Measurements from ENCODE around the gene CEP78. TPM values are rescaled to one million over a fixed set of nuclear protein-coding genes. Genes with fewer than 3 reads are reported as not detected.

CEP78 gene
- total RNA-seq, 1 donor from 2014 or later: 66.4 TPM

DNA sequence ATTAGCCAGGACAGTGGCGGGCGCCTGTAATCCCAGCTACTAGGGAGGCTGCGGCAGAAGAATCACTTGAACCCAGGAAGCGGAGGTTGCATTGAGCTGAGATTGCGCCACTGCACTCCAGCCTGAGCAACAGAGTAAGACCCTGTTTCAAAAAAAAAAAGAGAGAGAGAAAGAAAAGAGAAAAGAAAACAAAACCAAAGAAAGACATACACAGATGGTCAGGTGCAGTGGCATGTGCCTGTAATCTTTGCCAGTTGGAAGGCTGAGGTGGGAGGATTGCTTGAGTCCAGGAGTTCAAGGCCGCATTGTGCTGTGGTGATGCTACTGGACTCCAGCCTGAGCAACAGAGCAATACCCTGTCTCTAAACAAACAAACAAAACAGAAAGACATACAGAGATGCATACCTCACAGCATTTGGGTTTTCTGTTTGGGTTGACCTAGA, 51.1 kb downstream of the CEP78 start:
- Mint-ChIP-seq H3K27me3 (ENCODE audit: low read depth) (no peaks in the 10 kb centered on the region), H3K36me3 (ENCODE audit: low read depth) (peaks cover 12% of the 10 kb centered on the region), H3K4me1 (peaks cover 7% of the 10 kb centered on the region), H3K27ac (ENCODE audit: unreplicated experiment) (no peak overlapping the region), H3K9me3 (peaks cover 2% of the 10 kb centered on the region), H3K4me3 (no peak overlapping the region)
- no peak for TF ChIP-seq CTCF (conservative IDR thresholded peaks at IDR 0.05)
- DNase-seq (ENCODE audit: low read depth, low spot score): no peak

- DNase-seq (ENCODE audit: low read depth, low spot score): no peak
- Mint-ChIP-seq H3K4me3 (no peak overlapping the region), H3K4me1 (peaks cover 8% of the 10 kb centered on the region)
Measured at GRCh38 chr9:78288214-78288892, 52.5 kb downstream of the CEP78 start.

GRCh38 chr9:78289474-78289873, 53.6 kb downstream of the CEP78 start:
- H3K4me3 Mint-ChIP-seq: no peak overlapping the region
- no peaks in the 10 kb centered on the region for H3K36me3 Mint-ChIP-seq (ENCODE audit: low read depth)
- peaks cover 8% of the 10 kb centered on the region for H3K4me1 Mint-ChIP-seq
- H3K27me3 Mint-ChIP-seq (ENCODE audit: low read depth): no peaks in the 10 kb centered on the region
- H3K27ac Mint-ChIP-seq (ENCODE audit: unreplicated experiment): no peak overlapping the region
- H3K9me3 Mint-ChIP-seq: no peaks in the 10 kb centered on the region
- TF ChIP-seq CTCF (conservative IDR thresholded peaks at IDR 0.05): no peak
- no peak for DNase-seq (ENCODE audit: low read depth, low spot score)

More at GRCh38 chr9:78288214-78288892, 52.5 kb downstream of the CEP78 start:
- peaks cover 2% of the 10 kb centered on the region for H3K9me3 Mint-ChIP-seq
- H3K36me3 Mint-ChIP-seq (ENCODE audit: low read depth): peaks cover 6% of the 10 kb centered on the region
- no peak for TF ChIP-seq CTCF (conservative IDR thresholded peaks at IDR 0.05)
- no peak overlapping the region for H3K27ac Mint-ChIP-seq (ENCODE audit: unreplicated experiment)
- no peaks in the 10 kb centered on the region for H3K27me3 Mint-ChIP-seq (ENCODE audit: low read depth)

GRCh38 chr9:78291240-78291925, 55.5 kb downstream of the CEP78 start:
- TF ChIP-seq CTCF (conservative IDR thresholded peaks at IDR 0.05): no peak
- no peaks in the 10 kb centered on the region for H3K27me3 Mint-ChIP-seq (ENCODE audit: low read depth)
- H3K4me1 Mint-ChIP-seq: peaks cover 24% of the 10 kb centered on the region
- no peak for DNase-seq (ENCODE audit: low read depth, low spot score)
- no peaks in the 10 kb centered on the region for H3K36me3 Mint-ChIP-seq (ENCODE audit: low read depth)
- H3K9me3 Mint-ChIP-seq: no peaks in the 10 kb centered on the region
- no peak overlapping the region for H3K4me3 Mint-ChIP-seq
- peak overlapping the region; percentile 54 for H3K27ac Mint-ChIP-seq (ENCODE audit: unreplicated experiment)

- Mint-ChIP-seq H3K4me3 (no peak overlapping the region), H3K4me1 (peaks cover 28% of the 10 kb centered on the region), H3K27me3 (ENCODE audit: low read depth) (no peaks in the 10 kb centered on the region), H3K27ac (ENCODE audit: unreplicated experiment) (no peak overlapping the region), H3K9me3 (no peaks in the 10 kb centered on the region), H3K36me3 (ENCODE audit: low read depth) (no peaks in the 10 kb centered on the region)
- TF ChIP-seq CTCF (conservative IDR thresholded peaks at IDR 0.05): no peak
- no peak for DNase-seq (ENCODE audit: low read depth, low spot score)
Measured at GRCh38 chr9:78292026-78292425, 56.2 kb downstream of the CEP78 start.
